Activated T-cell treated with anti-CD3 and anti-CD28 coated beads, Interleukin-2, amount 50 U/mL, for 4 hours (primary cell): ENCODE data around the gene CEP72. TPM values are rescaled to one million over a fixed set of nuclear protein-coding genes. Genes with fewer than 3 reads are reported as not detected.

Experiments
- ATAC-seq, 2 donors: fragments of 200-7000 bp; cut with Tn5 transposase; one replicate each; pipeline ENCODE4 v1.10.0; 2021
- DNase-seq: peaks from one replicate; pipeline ENCODE4 v3.0.0-alpha.2; 2020
- H3K27me3 Mint-ChIP-seq: one replicate; pipeline ENCODE4 v1.8.0; 2021; ENCODE audit warnings: low read depth, mixed read lengths
- H3K36me3 Mint-ChIP-seq: one replicate; pipeline ENCODE4 v1.8.0; 2022; ENCODE audit warnings: mixed read lengths; ENCODE audit not compliant: insufficient read depth
- H3K4me1 Mint-ChIP-seq: one replicate; pipeline ENCODE4 v1.8.0; 2021; ENCODE audit warnings: low read depth, mixed read lengths
- H3K4me3 Mint-ChIP-seq: one replicate; pipeline ENCODE4 v1.8.0; 2021; ENCODE audit warnings: mild to moderate bottlenecking, moderate library complexity, mixed read lengths
- H3K9me3 Mint-ChIP-seq: one replicate; pipeline ENCODE4 v1.8.0; 2021; ENCODE audit warnings: mixed read lengths
- total RNA-seq, 3 donors: library from RNA; stranded (reverse); gene quantifications; one replicate each; pipeline ENCODE4 v1.2.1, GENCODE V29; 2021

CEP72 gene
- total RNA-seq, 3 donors from 2014 or later: 19.7 to 20.4 (median 19.9) TPM

DNA sequence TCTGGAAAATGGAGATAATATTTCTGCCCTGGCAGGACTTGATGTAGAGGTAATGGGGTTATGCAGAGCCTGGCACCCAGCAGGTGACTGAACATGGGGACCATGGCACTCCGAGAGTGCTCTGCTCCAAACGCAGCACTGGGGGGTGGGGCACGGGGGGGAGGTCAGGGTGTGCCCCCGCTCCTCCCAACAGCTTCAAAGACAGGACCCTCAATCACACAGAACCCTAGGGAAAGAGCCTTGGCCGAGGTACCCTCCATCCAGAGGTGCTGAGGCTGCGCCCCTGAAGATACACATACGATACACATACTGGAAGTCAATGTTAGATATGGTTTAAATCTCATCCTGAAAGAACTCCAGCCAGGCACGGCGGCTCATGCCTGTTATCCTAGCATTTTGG, 26.6 kb upstream of the CEP72 start:
- H3K4me1 Mint-ChIP-seq: no peaks in the 10 kb centered on the region
- H3K27me3 Mint-ChIP-seq: peaks cover 32% of the 10 kb centered on the region
- H3K36me3 Mint-ChIP-seq: no peaks in the 10 kb centered on the region
- peaks cover 8% of the 10 kb centered on the region for H3K9me3 Mint-ChIP-seq
- ATAC-seq (no peak), DNase-seq (no peak)
- no peak overlapping the region for H3K4me3 Mint-ChIP-seq

DNA sequence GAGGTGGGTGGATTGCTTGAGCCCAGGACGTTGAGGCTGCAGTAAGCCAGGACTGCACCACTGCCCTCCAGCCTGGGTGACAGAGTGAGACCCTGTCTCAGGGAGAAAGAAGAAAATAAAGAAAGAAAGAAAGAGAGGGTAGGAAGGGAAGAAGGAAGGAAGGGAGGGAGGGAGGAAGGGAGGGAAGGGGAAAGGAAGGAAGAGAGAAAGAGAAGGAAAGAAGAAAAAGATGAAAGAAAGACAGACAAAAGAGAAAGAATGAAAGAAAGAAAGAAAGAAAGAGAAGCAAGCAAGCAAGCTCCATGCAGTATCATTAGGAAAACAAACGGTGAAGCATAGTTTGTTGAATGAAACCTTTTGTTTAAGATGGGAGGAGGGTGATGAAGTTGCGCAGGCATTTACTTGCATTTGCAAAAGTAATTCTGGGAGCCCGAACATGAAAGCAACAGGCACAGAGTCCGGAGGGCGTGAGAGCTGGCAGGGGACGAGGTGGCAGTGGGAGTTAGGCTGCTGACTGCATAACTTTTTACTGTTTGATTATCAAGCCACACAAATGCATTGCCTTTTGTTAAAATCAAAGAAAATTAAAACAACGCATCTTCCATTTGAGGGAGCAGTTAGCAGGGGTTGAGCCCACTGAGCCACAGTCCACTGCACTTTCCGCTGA, 26.0 kb upstream of the CEP72 start:
- Mint-ChIP-seq H3K9me3 (peaks cover 8% of the 10 kb centered on the region), H3K27me3 (peaks cover 27% of the 10 kb centered on the region), H3K4me3 (no peak overlapping the region), H3K36me3 (no peaks in the 10 kb centered on the region), H3K4me1 (no peaks in the 10 kb centered on the region)
- DNase-seq (no peak), ATAC-seq (no peak)

DNA sequence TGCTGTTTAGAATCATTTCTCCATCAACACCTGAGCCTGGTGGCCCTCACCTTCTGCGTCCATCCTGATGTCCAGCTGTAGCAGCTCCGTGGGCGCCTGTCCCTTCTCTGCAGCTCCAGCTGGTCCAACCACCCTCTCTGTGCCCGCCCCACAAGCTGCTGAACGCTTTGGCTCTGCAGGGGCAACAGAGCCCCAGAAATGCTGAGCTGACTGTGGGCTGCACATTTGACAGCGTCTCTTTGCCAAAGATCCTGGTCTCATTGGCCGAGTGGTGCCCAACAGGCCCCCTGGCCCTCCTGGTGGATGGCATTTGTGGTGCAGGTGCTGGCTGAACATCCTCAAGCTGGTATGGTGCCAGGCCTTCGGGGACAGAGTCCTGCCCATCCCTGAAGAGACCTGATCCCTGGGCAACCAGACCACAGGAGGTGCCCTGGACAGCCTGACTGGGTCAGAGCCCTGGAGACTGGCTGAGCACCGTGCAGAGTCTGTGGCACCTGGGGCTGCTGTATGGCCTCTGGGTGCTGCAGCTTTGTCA, 25.3 kb upstream of the CEP72 start:
- no peak for DNase-seq
- peaks cover 25% of the 10 kb centered on the region for H3K27me3 Mint-ChIP-seq
- H3K4me1 Mint-ChIP-seq: no peaks in the 10 kb centered on the region
- H3K4me3 Mint-ChIP-seq: no peak overlapping the region
- H3K36me3 Mint-ChIP-seq: no peaks in the 10 kb centered on the region
- no peak for ATAC-seq
- peaks cover 8% of the 10 kb centered on the region for H3K9me3 Mint-ChIP-seq

DNA sequence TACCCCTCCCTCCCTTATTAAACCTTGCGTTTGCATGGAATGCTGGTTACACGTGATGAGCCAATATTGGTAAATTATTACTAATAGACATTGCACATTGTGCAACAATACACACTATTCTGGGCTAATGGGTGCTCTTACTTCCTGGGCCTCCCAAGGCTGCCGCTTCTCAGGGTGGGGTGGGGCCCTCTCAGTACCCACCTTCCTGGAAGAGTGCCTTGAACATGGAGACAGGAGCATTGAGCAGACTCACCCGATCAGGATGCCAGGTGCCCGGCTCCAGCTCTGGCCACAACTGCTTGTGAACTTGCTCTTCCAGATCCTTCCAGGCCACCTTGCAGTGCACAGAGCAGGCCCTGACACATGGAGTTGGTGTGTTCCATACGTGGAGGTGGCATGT, 24.7 kb upstream of the CEP72 start:
- H3K27me3 Mint-ChIP-seq: peaks cover 21% of the 10 kb centered on the region
- DNase-seq (no peak), ATAC-seq (no peak)
- H3K4me3 Mint-ChIP-seq: no peak overlapping the region
- H3K4me1 Mint-ChIP-seq: no peaks in the 10 kb centered on the region
- H3K36me3 Mint-ChIP-seq: no peaks in the 10 kb centered on the region
- H3K9me3 Mint-ChIP-seq: peaks cover 8% of the 10 kb centered on the region

DNA sequence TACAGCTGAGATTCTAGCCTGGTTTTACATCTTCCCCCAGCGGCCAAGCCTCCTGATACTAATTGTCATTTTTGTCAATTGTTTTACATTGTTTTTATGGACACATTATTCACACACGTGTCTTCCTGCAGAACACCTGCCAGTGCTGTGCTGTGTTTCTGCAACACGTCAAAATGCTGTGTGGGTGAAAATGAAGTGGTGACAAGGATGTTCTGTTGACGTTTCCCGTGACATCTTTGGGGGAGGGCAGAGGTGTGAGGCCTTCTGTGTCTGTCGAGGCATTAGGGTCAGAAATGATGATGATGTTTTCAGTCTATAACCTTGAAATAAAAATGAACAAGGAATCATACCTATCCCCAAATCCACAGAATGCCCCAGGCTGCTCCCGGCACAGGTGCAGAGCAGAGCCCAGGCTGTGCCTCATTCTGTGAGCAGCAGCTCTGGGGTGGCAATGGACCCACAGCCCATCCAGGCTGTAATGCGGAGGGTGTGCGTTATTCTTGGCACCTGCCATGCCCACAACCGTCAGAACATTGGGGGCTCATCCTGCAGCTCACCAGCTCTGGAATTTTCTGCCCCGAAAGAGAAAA, 23.6 kb upstream of the CEP72 start:
- no peak for DNase-seq
- ATAC-seq: no peak
- Mint-ChIP-seq H3K27me3 (peaks cover 26% of the 10 kb centered on the region), H3K4me3 (no peak overlapping the region), H3K36me3 (no peaks in the 10 kb centered on the region), H3K9me3 (peaks cover 8% of the 10 kb centered on the region), H3K4me1 (no peaks in the 10 kb centered on the region)

DNA sequence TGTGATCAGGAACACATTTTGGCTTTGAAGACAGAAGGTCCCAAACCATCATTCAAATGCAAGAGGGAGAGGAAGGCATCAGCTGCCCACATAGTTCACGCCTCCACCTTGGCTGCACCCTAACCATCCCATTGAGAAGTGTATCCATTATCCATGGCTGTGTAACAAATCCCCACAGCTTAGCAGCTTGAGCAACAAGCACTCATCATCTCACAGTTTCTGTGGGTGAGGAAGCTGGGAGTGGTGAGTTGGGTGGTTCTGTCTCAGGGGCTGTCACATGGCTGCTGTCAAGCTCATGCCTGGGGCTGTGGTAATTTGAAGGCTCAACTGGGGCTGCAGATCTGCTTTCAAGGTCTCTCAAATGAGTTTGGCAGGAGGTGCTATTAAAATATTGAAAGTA, 23.0 kb upstream of the CEP72 start:
- Mint-ChIP-seq H3K4me1 (no peaks in the 10 kb centered on the region), H3K27me3 (peaks cover 26% of the 10 kb centered on the region), H3K36me3 (no peaks in the 10 kb centered on the region), H3K9me3 (peaks cover 8% of the 10 kb centered on the region), H3K4me3 (no peak overlapping the region)
- DNase-seq: no peak
- ATAC-seq: no peak

DNA sequence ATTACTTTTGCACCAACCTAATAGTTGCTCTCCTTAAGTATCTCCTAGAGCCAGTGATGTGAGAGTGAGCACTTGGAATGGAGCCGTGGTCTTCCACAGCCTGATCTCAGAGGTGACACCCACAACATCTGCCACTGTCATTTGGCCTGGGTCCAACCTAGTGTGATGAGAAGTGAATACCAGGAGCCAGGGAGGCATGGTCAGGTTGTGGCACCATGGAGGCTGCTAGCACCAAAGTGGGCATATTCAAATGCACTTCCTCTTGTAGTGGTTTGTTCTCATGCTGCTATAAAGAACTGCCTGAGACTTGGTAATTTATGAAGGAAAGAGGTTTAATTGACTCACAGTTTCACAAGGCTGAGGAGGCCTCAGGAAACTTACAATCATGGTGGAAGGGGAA, 22.6 kb upstream of the CEP72 start:
- H3K4me3 Mint-ChIP-seq: no peak overlapping the region
- no peak for DNase-seq
- no peak for ATAC-seq
- H3K4me1 Mint-ChIP-seq: no peaks in the 10 kb centered on the region
- H3K27me3 Mint-ChIP-seq: peaks cover 27% of the 10 kb centered on the region
- H3K9me3 Mint-ChIP-seq: peaks cover 8% of the 10 kb centered on the region
- no peaks in the 10 kb centered on the region for H3K36me3 Mint-ChIP-seq

DNA sequence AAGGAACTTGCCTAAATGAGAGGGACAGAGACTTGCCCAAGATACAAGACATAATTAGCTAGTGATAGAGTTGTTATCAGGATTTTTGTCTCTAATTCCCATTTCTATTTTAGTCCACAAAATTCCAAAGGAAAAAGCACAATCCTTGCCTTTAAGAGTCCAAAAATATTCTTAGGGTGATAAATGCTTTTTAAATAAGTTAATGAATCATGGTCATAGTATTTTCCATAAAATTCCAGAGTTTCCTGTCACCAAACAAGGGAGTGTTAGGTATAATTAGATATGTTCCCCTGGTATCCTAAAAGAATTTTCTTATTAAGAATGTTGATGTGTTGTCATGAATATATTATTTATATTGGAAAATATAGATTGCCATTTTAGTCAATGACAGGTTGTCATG, 21.8 kb upstream of the CEP72 start:
- Mint-ChIP-seq H3K27me3 (peaks cover 31% of the 10 kb centered on the region), H3K36me3 (no peaks in the 10 kb centered on the region), H3K4me3 (no peak overlapping the region)

DNA sequence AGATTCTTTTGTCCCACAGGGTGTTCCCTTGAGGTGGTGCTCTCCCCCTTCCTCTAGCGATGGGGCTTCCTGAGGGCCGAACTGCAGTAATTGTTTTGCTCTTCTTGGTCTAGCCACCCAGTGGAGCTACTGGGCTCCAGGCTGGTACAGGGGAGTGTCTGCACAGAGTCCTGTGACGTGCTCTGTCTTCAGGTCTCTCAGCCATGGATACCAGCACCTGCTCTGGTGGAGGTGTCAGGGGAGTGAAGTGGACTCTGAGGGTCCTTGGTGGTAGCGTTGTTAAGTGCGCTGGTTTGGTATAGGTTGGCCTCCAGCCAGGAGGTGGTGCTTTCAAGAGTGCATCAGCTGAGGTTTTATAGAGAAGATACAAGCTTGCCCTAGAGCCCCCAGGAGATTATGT, 20.4 kb upstream of the CEP72 start:
- Mint-ChIP-seq H3K27me3 (peaks cover 30% of the 10 kb centered on the region), H3K9me3 (peaks cover 8% of the 10 kb centered on the region), H3K4me3 (no peak overlapping the region), H3K36me3 (no peaks in the 10 kb centered on the region), H3K4me1 (no peaks in the 10 kb centered on the region)
- ATAC-seq: no peak
- no peak for DNase-seq

More for the DNA sequence above, 21.8 kb upstream of the CEP72 start:
- Mint-ChIP-seq H3K4me1 (no peaks in the 10 kb centered on the region), H3K9me3 (peaks cover 8% of the 10 kb centered on the region)
- DNase-seq (no peak), ATAC-seq (no peak)

DNA sequence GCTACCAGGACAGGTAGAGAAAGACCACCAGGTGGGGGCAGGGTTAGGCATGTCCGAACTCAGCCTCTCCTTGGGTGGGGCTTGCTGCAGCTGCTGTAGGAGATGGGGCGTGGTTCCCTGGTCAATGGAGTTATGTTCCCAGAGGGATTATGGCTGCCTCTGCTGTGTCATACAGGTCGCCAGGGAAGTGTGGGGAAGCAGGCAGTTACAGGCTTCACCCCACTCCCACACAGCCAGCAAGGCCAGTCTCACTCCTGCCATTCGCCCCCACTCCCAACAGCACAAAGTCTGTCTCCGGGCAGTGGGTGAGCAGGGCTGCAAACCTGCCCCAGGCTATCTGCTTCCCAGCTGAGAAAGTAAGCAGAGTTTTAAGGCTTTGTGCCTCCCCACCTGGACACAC, 20.0 kb upstream of the CEP72 start:
- no peak for DNase-seq
- no peaks in the 10 kb centered on the region for H3K36me3 Mint-ChIP-seq

DNA sequence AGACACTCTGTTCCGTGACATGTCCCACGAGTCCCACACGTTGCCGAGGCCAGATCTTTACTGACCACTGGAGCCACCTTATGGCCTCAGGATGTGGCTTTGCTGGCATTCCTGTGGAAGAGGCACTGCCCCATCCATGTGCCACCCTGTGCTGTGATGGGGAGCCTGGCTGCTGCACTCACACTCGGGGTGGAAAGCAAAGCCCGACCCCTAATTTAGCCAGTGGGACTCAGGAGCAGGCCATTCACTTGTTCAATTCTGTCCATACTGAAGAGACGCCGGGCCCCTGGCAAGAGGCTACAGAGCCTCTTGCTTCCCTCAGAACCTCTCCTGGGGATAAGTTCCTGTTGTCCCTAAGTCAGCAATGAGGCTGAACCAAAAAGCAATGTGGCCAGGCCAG, 18.6 kb upstream of the CEP72 start:
- Mint-ChIP-seq H3K36me3 (no peaks in the 10 kb centered on the region), H3K4me1 (peaks cover 4% of the 10 kb centered on the region), H3K9me3 (peaks cover 8% of the 10 kb centered on the region), H3K4me3 (no peak overlapping the region), H3K27me3 (peaks cover 34% of the 10 kb centered on the region)
- DNase-seq: no peak
- no peak for ATAC-seq

More for the DNA sequence above, 20.0 kb upstream of the CEP72 start:
- no peak overlapping the region for H3K4me3 Mint-ChIP-seq
- H3K27me3 Mint-ChIP-seq: peaks cover 30% of the 10 kb centered on the region
- H3K9me3 Mint-ChIP-seq: peaks cover 8% of the 10 kb centered on the region
- ATAC-seq: no peak
- H3K4me1 Mint-ChIP-seq: no peaks in the 10 kb centered on the region

DNA sequence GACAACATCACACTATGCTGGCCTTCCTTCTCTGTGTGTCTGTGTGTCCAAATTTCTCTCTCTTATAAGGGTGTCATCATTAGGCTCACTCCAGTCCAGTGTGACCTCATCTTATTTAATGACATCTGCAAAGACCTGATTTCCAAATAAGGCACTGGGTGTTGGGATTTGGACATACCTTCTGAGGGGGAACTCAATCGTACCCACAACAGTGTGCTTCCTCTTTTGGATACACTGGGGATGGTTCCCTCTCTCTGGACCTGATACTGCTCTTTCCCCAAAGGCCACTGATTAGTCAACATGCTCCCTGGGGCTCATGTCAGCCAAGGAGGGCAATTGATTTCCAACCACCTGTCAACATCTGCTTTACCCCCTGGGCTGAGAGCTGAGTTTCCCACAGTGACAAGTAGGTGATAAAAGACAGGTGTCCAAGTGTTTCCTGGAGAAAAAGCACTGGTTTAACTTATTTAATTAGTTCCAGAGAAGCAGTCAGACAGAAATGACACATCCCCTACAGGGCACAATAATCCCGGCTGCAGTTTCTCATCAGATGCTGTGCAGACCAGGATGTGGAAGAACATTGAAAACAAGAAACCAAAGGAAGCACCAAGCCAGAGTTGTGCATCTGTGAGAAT, 17.8 kb upstream of the CEP72 start:
- no peak for ATAC-seq
- peaks cover 33% of the 10 kb centered on the region for H3K27me3 Mint-ChIP-seq
- H3K9me3 Mint-ChIP-seq: peaks cover 8% of the 10 kb centered on the region
- H3K36me3 Mint-ChIP-seq: no peaks in the 10 kb centered on the region
- DNase-seq: no peak
- H3K4me1 Mint-ChIP-seq: peaks cover 6% of the 10 kb centered on the region
- no peak overlapping the region for H3K4me3 Mint-ChIP-seq

DNA sequence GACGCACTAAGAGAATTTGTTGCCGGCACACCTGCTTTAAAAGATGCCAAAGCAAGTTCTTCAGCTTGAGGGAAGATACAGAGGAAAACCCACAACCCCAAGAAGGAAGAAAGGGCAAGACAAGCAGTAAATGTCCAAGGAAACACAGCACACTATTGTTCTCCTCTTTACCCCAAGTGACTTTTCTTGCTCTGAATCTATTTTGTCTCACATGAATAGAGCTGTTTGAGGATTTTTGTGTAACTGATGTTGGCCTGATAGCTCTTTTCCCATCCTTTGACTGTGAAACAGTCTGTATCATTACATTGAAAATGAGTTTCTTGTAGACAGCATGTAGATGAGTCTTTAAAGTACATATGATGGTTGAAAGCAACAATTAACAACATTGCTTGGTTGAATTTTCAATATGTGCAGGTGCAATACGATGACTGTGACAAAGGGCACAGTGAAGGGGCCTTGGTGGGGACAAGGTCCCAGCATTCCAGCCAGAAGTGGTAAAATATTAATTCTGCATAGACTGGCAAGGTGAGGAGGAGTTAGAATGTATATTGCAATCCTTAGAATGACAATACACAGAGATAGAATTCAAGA, 16.8 kb upstream of the CEP72 start:
- Mint-ChIP-seq H3K36me3 (no peaks in the 10 kb centered on the region), H3K27me3 (peaks cover 28% of the 10 kb centered on the region), H3K4me1 (peaks cover 6% of the 10 kb centered on the region), H3K9me3 (no peaks in the 10 kb centered on the region), H3K4me3 (no peak overlapping the region)
- no peak for DNase-seq
- ATAC-seq: no peak

DNA sequence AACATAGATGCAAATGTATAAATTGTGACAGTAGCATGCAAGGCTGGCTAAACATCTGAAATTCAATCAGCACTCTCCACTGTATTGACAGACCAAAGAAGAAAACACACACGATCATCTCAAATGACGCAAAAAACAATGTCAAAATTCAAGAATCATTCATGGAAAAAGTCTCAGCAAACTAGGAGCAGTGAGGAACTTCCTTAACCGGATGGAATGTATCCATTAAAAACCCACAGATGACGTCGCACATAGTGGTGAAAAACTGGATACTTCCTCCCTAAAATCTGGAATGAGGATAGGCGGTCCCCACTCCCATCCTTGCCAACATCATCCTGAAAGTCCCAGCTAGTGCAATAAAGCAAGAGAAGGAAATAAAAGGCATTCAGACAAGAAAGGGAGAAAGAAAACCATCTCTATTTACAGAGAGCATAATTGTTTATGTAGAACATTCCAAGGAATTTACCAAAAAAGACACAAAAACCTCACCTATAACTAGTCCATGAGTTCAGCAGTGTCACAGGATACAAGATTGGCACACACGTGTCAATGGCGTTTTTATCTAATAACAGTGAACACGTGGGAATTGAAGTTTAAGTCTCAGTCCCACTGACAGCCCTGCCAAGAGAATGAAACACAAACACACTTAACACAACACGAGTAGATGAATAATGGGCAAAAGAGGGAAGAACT, 14.1 kb upstream of the CEP72 start:
- H3K36me3 Mint-ChIP-seq: no peaks in the 10 kb centered on the region
- H3K27me3 Mint-ChIP-seq: peaks cover 28% of the 10 kb centered on the region
- no peaks in the 10 kb centered on the region for H3K9me3 Mint-ChIP-seq
- H3K4me3 Mint-ChIP-seq: no peak overlapping the region
- ATAC-seq: no peak
- no peak for DNase-seq
- peaks cover 6% of the 10 kb centered on the region for H3K4me1 Mint-ChIP-seq
